Neural cell (in vitro differentiated cells): Measurements from ENCODE around the gene BEND7.

Source experiments
- CTCF ChIP-seq: fragments of 450-650 bp; IDR thresholded peaks from 2 replicates; pipeline ENCODE4 v1.5.1; 2014; ENCODE audit warnings: antibody characterized with exemption, mild to moderate bottlenecking, moderate library complexity; ENCODE audit not compliant: poor library complexity, severe bottlenecking
- EP300 ChIP-seq: fragments of 450-650 bp; conservative IDR thresholded peaks from 2 replicates; pipeline ENCODE4 v1.6.1; 2014; ENCODE audit warnings: antibody characterized with exemption, mild to moderate bottlenecking, moderate library complexity; ENCODE audit not compliant: poor library complexity, severe bottlenecking
- EZH2 ChIP-seq: fragments of 200-600, 300-800 bp; shearing (Covaris generic), sonication (generic); IDR thresholded peaks from 2 replicates; pipeline ENCODE4 v1.6.1; 2014; ENCODE audit warnings: antibody characterized with exemption, low read length, borderline replicate concordance, mild to moderate bottlenecking; ENCODE audit not compliant: insufficient read depth, poor library complexity, severe bottlenecking
- POLR2AphosphoS5 ChIP-seq: IDR thresholded peaks from 2 replicates; pipeline ENCODE4 v1.6.1; 2012
- SMC3 ChIP-seq: fragments of 450-650 bp; conservative IDR thresholded peaks from 2 replicates; pipeline ENCODE4 v1.6.1; 2014; ENCODE audit warnings: antibody characterized with exemption, mild to moderate bottlenecking, moderate library complexity; ENCODE audit not compliant: poor library complexity

- TF ChIP-seq CTCF (no peak), EP300 (no peak), POLR2AphosphoS5 (no peak), EZH2 (no peak), SMC3 (no peak)
These were observed 31.8 kb upstream of the BEND7 start for GRCh38 chr10:13560597-13560996.
